Muscle of back (tissue), 11 donors: Measurements from ENCODE around the gene RBM22. TPM values are rescaled to one million over a fixed set of nuclear protein-coding genes. Genes with fewer than 3 reads are reported as not detected.

Experiments used
- DNase-seq, 3 donors: peaks; one replicate each; pipeline versions ENCODE4 v3.0.0 to v3.0.0-alpha.2; 2013
- polyA plus RNA-seq, 10 donors: library from polyadenylated mRNA; unstranded; fragments of 120-200 nt; gene quantifications; one replicate each; pipeline ENCODE4 v1.2.1, GENCODE V29; 2013; ENCODE audit not compliant: insufficient read length in 10 of 10

The RBM22 gene
- polyA plus RNA-seq, 10 donors: 36.1 to 53.9 (median 45.0) TPM

GRCh38 chr5:150674341-150674821 is 26.5 kb downstream of the RBM22 start:
- peak in 1 of 3 donors; percentile 93 for DNase-seq

DNA sequence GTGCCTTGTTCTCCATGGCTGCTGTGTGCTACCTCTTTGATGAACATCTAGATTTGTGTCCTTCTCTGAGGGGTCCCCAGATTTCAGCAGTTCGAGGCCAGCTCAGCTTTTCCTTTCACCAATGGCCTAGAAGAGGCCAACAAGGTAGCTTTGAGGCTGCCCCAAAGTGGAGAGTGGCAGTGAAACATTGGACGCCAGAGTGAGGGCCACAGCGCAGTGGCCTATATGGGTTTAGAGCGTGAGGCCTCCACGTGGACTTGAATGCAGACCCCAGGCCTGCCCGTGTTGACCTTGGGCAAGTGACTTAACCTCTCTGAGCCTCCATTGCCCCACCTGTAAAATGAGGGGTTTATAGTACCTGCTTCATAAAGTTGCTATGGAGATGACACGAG is 28.0 kb downstream of the RBM22 start:
- no peak for DNase-seq

GRCh38 chr5:150672237-150672883 is 28.5 kb downstream of the RBM22 start:
- DNase-seq: peak in 1 of 3 donors; percentile 82

DNA sequence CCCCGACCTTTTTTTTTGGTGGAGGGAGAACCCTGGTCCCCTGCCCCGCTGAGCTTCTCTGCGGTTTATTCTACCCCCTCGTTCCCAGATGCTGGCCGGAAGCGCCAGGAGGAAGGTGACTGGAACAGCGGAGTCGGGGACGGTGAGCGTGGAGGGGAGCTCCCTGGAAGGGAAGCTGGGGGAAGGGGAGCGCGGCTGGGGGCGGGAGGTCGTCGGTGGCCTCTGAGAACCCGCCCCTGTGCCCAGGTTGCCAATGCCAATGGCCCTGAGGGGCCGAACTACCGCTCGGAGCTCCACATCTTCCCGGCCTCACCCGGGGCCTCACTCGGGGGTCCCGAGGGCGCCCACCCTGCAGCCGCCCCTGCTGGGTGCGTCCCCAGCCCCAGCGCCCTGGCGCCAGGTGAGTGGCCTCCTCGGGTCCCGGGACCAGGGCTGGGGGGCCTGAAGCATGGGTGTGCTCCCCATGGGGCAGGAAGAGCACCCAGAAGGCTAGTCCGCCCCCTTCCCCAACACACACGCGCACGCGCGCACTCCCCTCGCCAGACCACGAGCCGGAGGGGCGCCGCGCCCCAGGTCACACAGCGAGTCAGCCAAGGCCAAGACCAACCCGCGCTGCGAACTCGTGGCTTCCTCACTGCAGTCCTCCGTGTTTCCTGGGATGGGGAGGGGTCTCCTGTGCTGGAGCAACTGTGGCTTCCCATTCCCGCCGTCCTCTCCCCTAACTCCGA is 29.2 kb downstream of the RBM22 start:
- peak in 1 of 3 donors; percentile 67 for DNase-seq

- DNase-seq: peak in 1 of 3 donors; percentile 59
These were observed 29.9 kb downstream of the RBM22 start for GRCh38 chr5:150670948-150671310.

DNA sequence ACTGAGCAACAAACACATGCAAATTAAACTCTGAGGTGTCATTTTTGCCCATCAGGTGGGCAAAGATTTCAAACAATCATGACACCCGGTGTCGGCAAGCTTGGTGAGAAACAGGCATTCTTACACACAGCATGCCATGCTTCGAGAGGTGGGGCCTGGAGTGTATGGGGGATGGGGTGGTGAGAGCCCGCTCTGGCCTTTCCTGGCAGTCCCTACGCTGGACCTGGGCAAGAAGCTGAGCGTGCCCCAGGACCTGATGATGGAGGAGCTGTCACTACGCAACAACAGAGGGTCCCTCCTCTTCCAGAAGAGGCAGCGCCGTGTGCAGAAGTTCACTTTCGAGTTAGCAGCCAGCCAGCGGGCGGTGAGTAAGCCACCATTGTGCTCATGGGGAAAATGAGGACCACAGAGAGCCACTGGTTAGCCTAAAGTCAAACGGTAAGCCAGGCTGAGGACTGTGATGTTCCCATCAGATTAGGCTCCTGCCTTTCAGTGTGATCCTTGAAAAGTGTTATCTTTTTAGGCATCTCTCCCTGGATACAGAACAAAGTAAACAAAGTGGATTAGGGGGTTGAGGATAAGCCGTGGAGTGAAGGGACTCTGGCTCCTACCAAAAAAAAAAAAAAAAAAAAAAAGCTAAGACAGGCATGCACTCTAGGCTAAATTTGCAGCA is 30.5 kb downstream of the RBM22 start:
- DNase-seq: no peak

GRCh38 chr5:150665044-150665443 is 35.8 kb downstream of the RBM22 start:
- no peak for DNase-seq

GRCh38 chr5:150663936-150664335 is 36.9 kb downstream of the RBM22 start:
- no peak for DNase-seq

DNA sequence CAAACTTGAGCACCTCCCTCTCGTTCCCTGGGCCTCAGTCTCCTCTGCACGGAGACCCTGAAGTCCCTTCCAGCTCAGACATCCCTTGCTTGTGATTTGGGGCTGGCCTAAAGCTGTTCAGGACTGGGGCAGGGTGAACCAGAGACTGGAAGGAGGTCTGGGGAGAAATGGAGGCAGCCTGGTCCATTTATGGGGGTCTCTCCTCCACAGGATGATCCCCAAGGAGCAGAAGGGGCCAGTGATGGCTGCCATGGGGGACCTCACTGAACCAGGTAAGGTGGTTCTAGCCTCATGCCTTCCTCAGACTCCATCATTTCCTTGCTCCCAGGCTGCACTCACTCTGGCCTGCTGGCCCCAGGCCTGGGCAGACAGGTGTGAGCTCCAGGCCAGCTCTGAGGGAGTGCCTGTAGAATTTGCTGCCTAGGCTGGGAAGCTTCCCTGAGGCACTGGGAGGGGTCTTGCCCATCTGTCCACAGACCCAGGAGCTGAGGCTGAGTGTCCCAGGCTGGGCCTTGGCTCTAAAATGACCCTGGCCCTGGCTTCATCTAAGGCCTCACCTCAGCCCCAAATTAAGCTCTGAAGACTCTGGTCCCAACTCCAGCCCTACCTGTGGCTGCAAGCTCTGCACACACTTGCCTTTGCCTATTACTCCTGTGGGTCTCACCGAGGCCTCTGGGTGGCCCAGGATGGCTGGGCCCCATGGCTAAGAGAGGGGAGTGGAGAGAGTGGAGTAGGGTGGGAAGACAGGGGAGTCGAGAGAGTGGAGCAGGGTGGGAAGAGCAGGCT is 37.9 kb downstream of the RBM22 start:
- DNase-seq: no peak

- no peak for DNase-seq
These were observed 38.9 kb downstream of the RBM22 start for GRCh38 chr5:150661821-150662596.

DNA sequence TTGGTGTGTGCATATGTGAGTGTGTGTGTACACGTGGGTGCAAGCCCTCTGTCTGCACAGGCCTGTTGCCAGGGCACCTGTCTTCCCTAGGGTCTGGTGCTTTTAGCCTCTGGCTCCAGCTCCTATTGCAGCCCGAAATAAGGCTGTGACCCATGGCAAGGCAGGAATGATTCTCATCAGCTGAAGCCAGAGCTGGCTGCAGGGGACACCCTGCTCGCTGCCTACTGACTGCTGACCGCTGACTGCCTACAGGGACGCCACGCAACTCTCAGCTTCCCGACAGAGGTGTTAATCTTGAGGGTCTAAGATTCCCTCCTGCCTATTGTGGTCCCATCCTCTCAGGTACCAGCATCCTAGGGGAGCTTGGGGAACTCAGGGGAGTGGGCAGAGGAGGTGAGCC is 39.8 kb downstream of the RBM22 start, which contains the start of gene MYOZ3:
Gene MYOZ3 (plus strand): TSS at position 166 of the 400 bp plus-strand sequence. CDS start 1,691 bp downstream, outside the sequence.
- DNase-seq: peak in 1 of 3 donors; percentile 36

GRCh38 chr5:150660108-150660831 is 40.6 kb downstream of the RBM22 start:
- peak in 1 of 3 donors; percentile 15 for DNase-seq

- DNase-seq: no peak
These were observed 41.3 kb downstream of the RBM22 start for GRCh38 chr5:150659360-150660107.

DNA sequence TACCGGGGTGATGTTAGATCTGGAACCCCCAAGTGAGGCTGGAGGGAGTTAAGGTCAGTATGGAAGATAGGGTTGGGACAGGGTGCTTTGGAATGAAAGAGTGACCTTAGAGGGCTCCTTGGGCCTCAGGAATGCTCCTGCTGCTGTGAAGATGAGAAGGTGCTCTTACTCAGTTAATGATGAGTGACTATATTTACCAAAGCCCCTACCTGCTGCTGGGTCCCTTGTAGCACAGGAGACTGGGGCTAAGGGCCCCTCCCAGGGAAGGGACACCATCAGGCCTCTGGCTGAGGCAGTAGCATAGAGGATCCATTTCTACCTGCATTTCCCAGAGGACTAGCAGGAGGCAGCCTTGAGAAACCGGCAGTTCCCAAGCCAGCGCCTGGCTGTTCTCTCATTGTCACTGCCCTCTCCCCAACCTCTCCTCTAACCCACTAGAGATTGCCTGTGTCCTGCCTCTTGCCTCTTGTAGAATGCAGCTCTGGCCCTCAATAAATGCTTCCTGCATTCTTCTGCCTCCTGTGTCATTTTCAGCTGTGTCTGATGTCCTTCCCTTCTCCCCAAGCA is 42.1 kb downstream of the RBM22 start:
- DNase-seq: peak in 1 of 3 donors; percentile 8

DNA sequence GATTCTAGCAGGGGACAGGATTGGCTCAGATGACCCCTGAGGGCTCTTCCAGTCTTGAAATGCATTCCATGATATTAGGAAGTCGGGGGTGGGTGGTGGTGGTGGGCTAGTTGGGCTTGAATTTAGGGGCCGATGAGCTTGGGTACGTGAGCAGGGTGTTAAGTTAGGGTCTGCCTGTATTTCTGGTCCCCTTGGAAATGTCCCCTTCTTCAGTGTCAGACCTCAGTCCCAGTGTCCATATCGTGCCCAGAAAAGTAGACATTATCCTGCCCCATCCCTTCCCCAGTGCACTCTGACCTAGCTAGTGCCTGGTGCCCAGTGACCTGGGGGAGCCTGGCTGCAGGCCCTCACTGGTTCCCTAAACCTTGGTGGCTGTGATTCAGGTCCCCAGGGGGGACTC is 42.7 kb downstream of the RBM22 start:
- DNase-seq: no peak

- peak; percentile 79 to 94 (median 91) for DNase-seq
These were observed 44.4 kb downstream of the RBM22 start for GRCh38 chr5:150656191-150657132.

DNA sequence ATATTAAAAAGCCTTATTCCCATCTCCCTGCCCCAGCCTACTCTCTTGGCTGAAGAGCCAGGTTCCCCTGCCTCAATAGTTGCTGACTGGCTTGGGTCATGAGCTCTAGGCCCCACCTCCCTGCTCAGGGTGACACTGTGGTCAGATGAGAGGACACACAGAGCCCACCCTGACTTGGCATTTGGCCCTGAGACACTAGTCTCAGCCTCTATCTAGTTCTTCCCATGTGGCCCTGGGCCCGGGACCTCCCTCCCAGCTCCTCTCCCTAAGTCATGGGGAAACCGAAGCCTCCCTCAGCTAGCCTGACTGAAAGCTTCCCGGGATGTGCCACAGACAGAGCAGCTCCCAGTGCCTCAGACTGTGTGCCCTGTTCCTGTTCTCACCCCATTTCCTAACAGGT is 45.6 kb downstream of the RBM22 start:
- DNase-seq: peak in 1 of 3 donors; percentile 23
